ENCODE data around the gene PLEKHG3.
A peak's percentile ranks its signal among the peaks of the same experiment; 100 is the strongest.
"Not testable (repeated sequence)": the region's sequence is repeated elsewhere in the genome, so short reads cannot be mapped to it uniquely, and the experiment has no call there.

The PLEKHG3 gene

GRCh38 chr14:64688031-64688430 is 16.2 kb upstream of the PLEKHG3 start:
- H3K4me1 ChIP-seq (ENCODE audit: control insufficient read depth, insufficient read depth, low read length) = no peaks in the 10 kb centered on the region
- H3K9ac ChIP-seq (ENCODE audit: low read depth, low read length) = no peak overlapping the region
- no peak overlapping the region for H3K27ac ChIP-seq (ENCODE audit: low read depth, low read length)
- no peak overlapping the region for H3K4me3 ChIP-seq (ENCODE audit: low read depth, low read length)
- H3K9me3 ChIP-seq (ENCODE audit: control insufficient read depth, insufficient read depth, low read length) = no peaks in the 10 kb centered on the region
- peaks cover 19% of the 10 kb centered on the region for H3K27me3 ChIP-seq (ENCODE audit: control insufficient read depth, insufficient read depth, low read length)
- H3K36me3 ChIP-seq (ENCODE audit: control insufficient read depth, insufficient read depth, low read length) = no peaks in the 10 kb centered on the region

GRCh38 chr14:64688811-64689281 is 15.4 kb upstream of the PLEKHG3 start:
- no peaks in the 10 kb centered on the region for H3K9me3 ChIP-seq (ENCODE audit: control insufficient read depth, insufficient read depth, low read length)
- H3K9ac ChIP-seq (ENCODE audit: low read depth, low read length) = no peak overlapping the region
- no peaks in the 10 kb centered on the region for H3K4me1 ChIP-seq (ENCODE audit: control insufficient read depth, insufficient read depth, low read length)
- H3K27ac ChIP-seq (ENCODE audit: low read depth, low read length) = no peak overlapping the region
- peaks cover 19% of the 10 kb centered on the region for H3K27me3 ChIP-seq (ENCODE audit: control insufficient read depth, insufficient read depth, low read length)
- no peaks in the 10 kb centered on the region for H3K36me3 ChIP-seq (ENCODE audit: control insufficient read depth, insufficient read depth, low read length)
- H3K4me3 ChIP-seq (ENCODE audit: low read depth, low read length) = no peak overlapping the region

GRCh38 chr14:64689289-64689688 is 14.9 kb upstream of the PLEKHG3 start:
- Histone ChIP-seq H3K36me3 (ENCODE audit: control insufficient read depth, insufficient read depth, low read length) (no peaks in the 10 kb centered on the region), H3K9me3 (ENCODE audit: control insufficient read depth, insufficient read depth, low read length) (no peaks in the 10 kb centered on the region), H3K27ac (ENCODE audit: low read depth, low read length) (no peak overlapping the region)

GRCh38 chr14:64690607-64691006 is 13.6 kb upstream of the PLEKHG3 start:
- not testable (repeated sequence) for H3K36me3 ChIP-seq (ENCODE audit: control insufficient read depth, insufficient read depth, low read length); H3K4me1 ChIP-seq (ENCODE audit: control insufficient read depth, insufficient read depth, low read length); H3K9me3 ChIP-seq (ENCODE audit: control insufficient read depth, insufficient read depth, low read length); H3K9ac ChIP-seq (ENCODE audit: low read depth, low read length); H3K4me3 ChIP-seq (ENCODE audit: low read depth, low read length); H3K27ac ChIP-seq (ENCODE audit: low read depth, low read length)
- H3K27me3 ChIP-seq (ENCODE audit: control insufficient read depth, insufficient read depth, low read length) = peaks cover 19% of the 10 kb centered on the region

More at GRCh38 chr14:64689289-64689688, 14.9 kb upstream of the PLEKHG3 start:
- peaks cover 19% of the 10 kb centered on the region for H3K27me3 ChIP-seq (ENCODE audit: control insufficient read depth, insufficient read depth, low read length)
- no peak overlapping the region for H3K4me3 ChIP-seq (ENCODE audit: low read depth, low read length)
- H3K9ac ChIP-seq (ENCODE audit: low read depth, low read length) = no peak overlapping the region
- H3K4me1 ChIP-seq (ENCODE audit: control insufficient read depth, insufficient read depth, low read length) = no peaks in the 10 kb centered on the region

- H3K4me1 ChIP-seq (ENCODE audit: control insufficient read depth, insufficient read depth, low read length) = no peaks in the 10 kb centered on the region
- H3K27me3 ChIP-seq (ENCODE audit: control insufficient read depth, insufficient read depth, low read length) = peaks cover 19% of the 10 kb centered on the region
- H3K4me3 ChIP-seq (ENCODE audit: low read depth, low read length) = no peak overlapping the region
- H3K9me3 ChIP-seq (ENCODE audit: control insufficient read depth, insufficient read depth, low read length) = no peaks in the 10 kb centered on the region
- H3K36me3 ChIP-seq (ENCODE audit: control insufficient read depth, insufficient read depth, low read length) = no peaks in the 10 kb centered on the region
- H3K27ac ChIP-seq (ENCODE audit: low read depth, low read length) = no peak overlapping the region
- no peak overlapping the region for H3K9ac ChIP-seq (ENCODE audit: low read depth, low read length)
Observed at GRCh38 chr14:64691376-64691775, 12.8 kb upstream of the PLEKHG3 start.

GRCh38 chr14:64692189-64692985 is 11.8 kb upstream of the PLEKHG3 start:
- Histone ChIP-seq H3K36me3 (ENCODE audit: control insufficient read depth, insufficient read depth, low read length) (no peaks in the 10 kb centered on the region), H3K9ac (ENCODE audit: low read depth, low read length) (no peak overlapping the region), H3K27ac (ENCODE audit: low read depth, low read length) (no peak overlapping the region), H3K9me3 (ENCODE audit: control insufficient read depth, insufficient read depth, low read length) (no peaks in the 10 kb centered on the region), H3K4me3 (ENCODE audit: low read depth, low read length) (no peak overlapping the region), H3K27me3 (ENCODE audit: control insufficient read depth, insufficient read depth, low read length) (peaks cover 19% of the 10 kb centered on the region), H3K4me1 (ENCODE audit: control insufficient read depth, insufficient read depth, low read length) (no peaks in the 10 kb centered on the region)

GRCh38 chr14:64692986-64693809 is 11.0 kb upstream of the PLEKHG3 start:
- H3K4me3 ChIP-seq (ENCODE audit: low read depth, low read length) = no peak overlapping the region
- H3K27me3 ChIP-seq (ENCODE audit: control insufficient read depth, insufficient read depth, low read length) = peaks cover 12% of the 10 kb centered on the region
- H3K4me1 ChIP-seq (ENCODE audit: control insufficient read depth, insufficient read depth, low read length) = 0 out of 2 replicates have a peak, but pooled peaks cover 3% of the 10 kb centered on the region
- H3K27ac ChIP-seq (ENCODE audit: low read depth, low read length) = no peak overlapping the region
- H3K36me3 ChIP-seq (ENCODE audit: control insufficient read depth, insufficient read depth, low read length) = no peaks in the 10 kb centered on the region
- H3K9ac ChIP-seq (ENCODE audit: low read depth, low read length) = no peak overlapping the region
- H3K9me3 ChIP-seq (ENCODE audit: control insufficient read depth, insufficient read depth, low read length) = no peaks in the 10 kb centered on the region

GRCh38 chr14:64693810-64694165 is 10.4 kb upstream of the PLEKHG3 start:
- Histone ChIP-seq H3K4me1 (ENCODE audit: control insufficient read depth, insufficient read depth, low read length) (peaks cover 9% of the 10 kb centered on the region), H3K27me3 (ENCODE audit: control insufficient read depth, insufficient read depth, low read length) (peaks cover 6% of the 10 kb centered on the region), H3K9me3 (ENCODE audit: control insufficient read depth, insufficient read depth, low read length) (no peaks in the 10 kb centered on the region), H3K4me3 (ENCODE audit: low read depth, low read length) (no peak overlapping the region), H3K9ac (ENCODE audit: low read depth, low read length) (no peak overlapping the region), H3K27ac (ENCODE audit: low read depth, low read length) (no peak overlapping the region), H3K36me3 (ENCODE audit: control insufficient read depth, insufficient read depth, low read length) (no peaks in the 10 kb centered on the region)

- H3K4me1 ChIP-seq (ENCODE audit: control insufficient read depth, insufficient read depth, low read length) = peaks cover 17% of the 10 kb centered on the region
- H3K36me3 ChIP-seq (ENCODE audit: control insufficient read depth, insufficient read depth, low read length) = no peaks in the 10 kb centered on the region
- no peaks in the 10 kb centered on the region for H3K9me3 ChIP-seq (ENCODE audit: control insufficient read depth, insufficient read depth, low read length)
- H3K27me3 ChIP-seq (ENCODE audit: control insufficient read depth, insufficient read depth, low read length) = no peaks in the 10 kb centered on the region
- no peak overlapping the region for H3K9ac ChIP-seq (ENCODE audit: low read depth, low read length)
- H3K4me3 ChIP-seq (ENCODE audit: low read depth, low read length) = no peak overlapping the region
- no peak overlapping the region for H3K27ac ChIP-seq (ENCODE audit: low read depth, low read length)
Observed at GRCh38 chr14:64695071-64695470, 9.2 kb upstream of the PLEKHG3 start.

GRCh38 chr14:64696355-64696857 is 7.8 kb upstream of the PLEKHG3 start:
- Histone ChIP-seq H3K27ac (ENCODE audit: low read depth, low read length) (no peak overlapping the region), H3K9me3 (ENCODE audit: control insufficient read depth, insufficient read depth, low read length) (no peaks in the 10 kb centered on the region), H3K36me3 (ENCODE audit: control insufficient read depth, insufficient read depth, low read length) (no peaks in the 10 kb centered on the region), H3K4me3 (ENCODE audit: low read depth, low read length) (no peak overlapping the region), H3K4me1 (ENCODE audit: control insufficient read depth, insufficient read depth, low read length) (peaks cover 30% of the 10 kb centered on the region), H3K27me3 (ENCODE audit: control insufficient read depth, insufficient read depth, low read length) (no peaks in the 10 kb centered on the region), H3K9ac (ENCODE audit: low read depth, low read length) (no peak overlapping the region)

GRCh38 chr14:64698903-64699302 is 5.3 kb upstream of the PLEKHG3 start:
- Histone ChIP-seq H3K27ac (ENCODE audit: low read depth, low read length) (peak overlapping the region; percentile 67), H3K4me1 (ENCODE audit: control insufficient read depth, insufficient read depth, low read length) (peaks cover 45% of the 10 kb centered on the region), H3K9ac (ENCODE audit: low read depth, low read length) (no peak overlapping the region), H3K4me3 (ENCODE audit: low read depth, low read length) (no peak overlapping the region), H3K27me3 (ENCODE audit: control insufficient read depth, insufficient read depth, low read length) (peaks cover 4% of the 10 kb centered on the region; the same call in 1 of the 2 replicates), H3K9me3 (ENCODE audit: control insufficient read depth, insufficient read depth, low read length) (no peaks in the 10 kb centered on the region), H3K36me3 (ENCODE audit: control insufficient read depth, insufficient read depth, low read length) (no peaks in the 10 kb centered on the region)
